Large intestine (tissue), 3 donors: ENCODE results near the gene ARAP1. TPM values are rescaled to one million over a fixed set of nuclear protein-coding genes. Genes with fewer than 3 reads are reported as not detected.

ENCODE experiments used
- DNase-seq, 2 donors: peaks; one replicate each; pipeline versions ENCODE4 v3.0.0 to v3.0.0-alpha.2; 2013
- H3K27ac ChIP-seq: one replicate; pipeline ENCODE4 v1.5.1; 2013; ENCODE audit warnings: low read length
- H3K27me3 ChIP-seq: 2 replicates; pipeline ENCODE4 v1.6.1; 2013; ENCODE audit warnings: low read length; ENCODE audit not compliant: control insufficient read depth, insufficient read depth
- H3K36me3 ChIP-seq: 2 replicates; pipeline ENCODE4 v1.6.1; 2013; ENCODE audit warnings: low read length; ENCODE audit not compliant: control insufficient read depth, insufficient read depth
- H3K4me1 ChIP-seq: one replicate; pipeline ENCODE4 v1.6.1; 2013; ENCODE audit warnings: low read length; ENCODE audit not compliant: control insufficient read depth, insufficient read depth
- H3K4me3 ChIP-seq: one replicate; pipeline ENCODE4 v1.5.1; 2013; ENCODE audit warnings: low read length
- H3K9me3 ChIP-seq: one replicate; pipeline ENCODE4 v1.6.1; 2013; ENCODE audit warnings: mild to moderate bottlenecking, low read depth, low read length, moderate library complexity; ENCODE audit not compliant: control insufficient read depth
- WGBS: methylation state at CpG from one replicate; pipeline ENCODE4 v1.1.5; 2013; ENCODE audit warnings: low lambda C conversion rate; ENCODE audit not compliant: insufficient coverage; 5-methylcytosine and 5-hydroxymethylcytosine counted together
- polyA plus RNA-seq: library from polyadenylated mRNA; unstranded; fragments of 120-200 nt; gene quantifications from one replicate; pipeline ENCODE4 v1.2.1, GENCODE V29; 2013

The ARAP1 gene
- polyA plus RNA-seq, 1 donor, result 69.1 TPM

GRCh38 chr11:72788241-72788640, 36.0 kb upstream of the ARAP1 start:
- Histone ChIP-seq H3K4me3 (no peak overlapping the region), H3K27me3 (no peaks in the 10 kb centered on the region), H3K36me3 (no peaks in the 10 kb centered on the region), H3K4me1 (peaks cover 75% of the 10 kb centered on the region), H3K9me3 (no peaks in the 10 kb centered on the region), H3K27ac (peak overlapping the region; percentile 91)
- DNase-seq, result peak; percentile 70 to 84
- WGBS, result no CpG with 5 or more reads among the region's 7 CpGs

GRCh38 chr11:72787216-72788104, 35.3 kb upstream of the ARAP1 start:
- DNase-seq, result peak; percentile 92 to 97
- WGBS, result no CpG with 5 or more reads among the region's 16 CpGs
- H3K4me3 ChIP-seq, result no peak overlapping the region
- no peaks in the 10 kb centered on the region for H3K27me3 ChIP-seq
- H3K4me1 ChIP-seq, result peaks cover 79% of the 10 kb centered on the region
- no peaks in the 10 kb centered on the region for H3K36me3 ChIP-seq
- no peaks in the 10 kb centered on the region for H3K9me3 ChIP-seq
- H3K27ac ChIP-seq, result peak overlapping the region; percentile 91

GRCh38 chr11:72786305-72787215, 34.4 kb upstream of the ARAP1 start:
- no peaks in the 10 kb centered on the region for H3K36me3 ChIP-seq
- H3K27me3 ChIP-seq, result no peaks in the 10 kb centered on the region
- peak overlapping the region; percentile 91 for H3K27ac ChIP-seq
- peaks cover 84% of the 10 kb centered on the region for H3K4me1 ChIP-seq
- peak; percentile 93 to 98 for DNase-seq
- WGBS, result 70% methylated on average over 2 of the region's 8 CpGs
- H3K4me3 ChIP-seq, result no peak overlapping the region
- no peaks in the 10 kb centered on the region for H3K9me3 ChIP-seq

- no peaks in the 10 kb centered on the region for H3K36me3 ChIP-seq
- no CpG with 5 or more reads among the region's 10 CpGs for WGBS
- H3K4me1 ChIP-seq, result peaks cover 74% of the 10 kb centered on the region
Observed at GRCh38 chr11:72784662-72785061, 32.5 kb upstream of the ARAP1 start.

GRCh38 chr11:72783144-72783905, 31.1 kb upstream of the ARAP1 start:
- H3K27me3 ChIP-seq, result no peaks in the 10 kb centered on the region
- DNase-seq, result peak in 1 of 2 donors; percentile 62
- peak overlapping the region; percentile 91 for H3K27ac ChIP-seq
- H3K9me3 ChIP-seq, result no peaks in the 10 kb centered on the region
- no peak overlapping the region for H3K4me3 ChIP-seq
- peaks cover 4% of the 10 kb centered on the region for H3K36me3 ChIP-seq
- WGBS, result no CpG with 5 or more reads among the region's 2 CpGs
- H3K4me1 ChIP-seq, result peaks cover 69% of the 10 kb centered on the region

More at GRCh38 chr11:72784662-72785061, 32.5 kb upstream of the ARAP1 start:
- no peak for DNase-seq
- no peaks in the 10 kb centered on the region for H3K27me3 ChIP-seq
- no peaks in the 10 kb centered on the region for H3K9me3 ChIP-seq
- peak overlapping the region; percentile 91 for H3K27ac ChIP-seq
- no peak overlapping the region for H3K4me3 ChIP-seq

GRCh38 chr11:72782081-72782920, 30.1 kb upstream of the ARAP1 start:
- Histone ChIP-seq H3K9me3 (no peaks in the 10 kb centered on the region), H3K4me3 (peak overlapping the region; percentile 37), H3K4me1 (peaks cover 69% of the 10 kb centered on the region), H3K27me3 (no peaks in the 10 kb centered on the region), H3K27ac (peak overlapping the region; percentile 91), H3K36me3 (peaks cover 13% of the 10 kb centered on the region)
- no CpG with 5 or more reads among the region's 14 CpGs for WGBS
- DNase-seq, result peak in 1 of 2 donors; percentile 92

GRCh38 chr11:72781313-72782080, 29.3 kb upstream of the ARAP1 start:
- DNase-seq, result peak in 1 of 2 donors; percentile 66
- Histone ChIP-seq H3K4me3 (peak overlapping the region; percentile 82), H3K9me3 (no peaks in the 10 kb centered on the region), H3K27ac (peak overlapping the region; percentile 91), H3K27me3 (no peaks in the 10 kb centered on the region), H3K4me1 (peaks cover 69% of the 10 kb centered on the region), H3K36me3 (peaks cover 20% of the 10 kb centered on the region)
- WGBS, result no CpG with 5 or more reads among the region's 89 CpGs

- peak overlapping the region; percentile 86 for H3K27ac ChIP-seq
- H3K4me1 ChIP-seq, result peaks cover 69% of the 10 kb centered on the region
- peak overlapping the region; percentile 82 for H3K4me3 ChIP-seq
- no CpG with 5 or more reads among the region's 17 CpGs for WGBS
- peaks cover 21% of the 10 kb centered on the region for H3K36me3 ChIP-seq
- no peaks in the 10 kb centered on the region for H3K9me3 ChIP-seq
- DNase-seq, result no peak
- no peaks in the 10 kb centered on the region for H3K27me3 ChIP-seq
Observed at GRCh38 chr11:72781063-72781312, 28.8 kb upstream of the ARAP1 start.
